Fibroblast of peridontal ligament (primary cell): ENCODE measurements around the gene VPS37B.
A peak's percentile ranks its signal among the peaks of the same experiment; 100 is the strongest.

ENCODE experiments used
- DNase-seq: peaks from one replicate; pipeline ENCODE4 v3.0.0-alpha.2; 2010; ENCODE audit errors: extremely low read depth

Gene VPS37B

GRCh38 chr12:122840580-122841513, 55.1 kb downstream of the VPS37B start:
- DNase-seq: no peak

- DNase-seq: no peak
These were observed 55.9 kb downstream of the VPS37B start for GRCh38 chr12:122839907-122840554.

GRCh38 chr12:122838841-122839240, 57.1 kb downstream of the VPS37B start:
- no peak for DNase-seq

GRCh38 chr12:122837306-122838265, 58.3 kb downstream of the VPS37B start:
- DNase-seq: no peak

- no peak for DNase-seq
These were observed 59.6 kb downstream of the VPS37B start for GRCh38 chr12:122836027-122836921.

- DNase-seq: no peak
These were observed 60.2 kb downstream of the VPS37B start for GRCh38 chr12:122835750-122836026.

- DNase-seq: no peak
These were observed 60.8 kb downstream of the VPS37B start, which contains the start of gene HIP1R for GRCh38 chr12:122834921-122835749. HIP1R (plus strand) TSS chr12:122835457; CDS start chr12:122835551, 94 bp downstream.

GRCh38 chr12:122834104-122834920, 61.6 kb downstream of the VPS37B start:
- DNase-seq: peak; percentile 68

- peak; percentile 77 for DNase-seq
These were observed 65.3 kb downstream of the VPS37B start for GRCh38 chr12:122830517-122831214.

GRCh38 chr12:122827258-122827657, 68.7 kb downstream of the VPS37B start:
- no peak for DNase-seq

GRCh38 chr12:122825773-122826724, 69.9 kb downstream of the VPS37B start:
- DNase-seq: peak; percentile 25

GRCh38 chr12:122823429-122823828, 72.5 kb downstream of the VPS37B start:
- DNase-seq: no peak

- DNase-seq: no peak
These were observed 75.1 kb downstream of the VPS37B start for GRCh38 chr12:122820838-122821271.

GRCh38 chr12:122820138-122820537, 75.8 kb downstream of the VPS37B start:
- no peak for DNase-seq

- DNase-seq: no peak
These were observed 76.6 kb downstream of the VPS37B start for GRCh38 chr12:122819209-122819785.
